Esophagus (tissue), 2 donors: ENCODE measurements around the gene RPL13. TPM values are rescaled to one million over a fixed set of nuclear protein-coding genes. Genes with fewer than 3 reads are reported as not detected.

Source experiments
- H3K27ac ChIP-seq, 2 donors: one replicate each; pipeline ENCODE4 v1.5.1; 2013; ENCODE audit warnings: low read depth in 2 of 2, mild to moderate bottlenecking in 2 of 2, inconsistent platforms in 1 of 2, low read length in 1 of 2, moderate library complexity in 1 of 2
- H3K27me3 ChIP-seq, 2 donors: one replicate each; pipeline ENCODE4 v1.6.1; 2013; ENCODE audit warnings: low read length in 2 of 2, control low read depth in 1 of 2, mild to moderate bottlenecking in 1 of 2; ENCODE audit not compliant: insufficient read depth in 2 of 2, control insufficient read depth in 1 of 2
- H3K36me3 ChIP-seq, 2 donors: one replicate each; pipeline ENCODE4 v1.6.1; 2013; ENCODE audit warnings: low read length in 1 of 2; ENCODE audit not compliant: control insufficient read depth in 2 of 2, insufficient read depth in 2 of 2
- H3K4me1 ChIP-seq, 2 donors: one replicate each; pipeline ENCODE4 v1.6.1; 2013; ENCODE audit warnings: low read length in 1 of 2; ENCODE audit not compliant: control insufficient read depth in 2 of 2, insufficient read depth in 2 of 2
- H3K4me3 ChIP-seq, 2 donors: one replicate each; pipeline ENCODE4 v1.5.1; 2013; ENCODE audit warnings: low read length in 2 of 2, mild to moderate bottlenecking in 2 of 2, low read depth in 1 of 2, moderate library complexity in 1 of 2
- H3K9me3 ChIP-seq, 2 donors: one replicate each; pipeline ENCODE4 v1.6.1; 2013; ENCODE audit warnings: mild to moderate bottlenecking in 2 of 2, low read depth in 1 of 2, low read length in 1 of 2, moderate library complexity in 1 of 2; ENCODE audit not compliant: control insufficient read depth in 2 of 2, insufficient read depth in 1 of 2
- WGBS, 2 donors: extraction: QIAGEN DNeasy Blood & Tissue Kit; methylation state at CpG; one replicate each; pipeline ENCODE4 v1.1.7; 2013; 5-methylcytosine and 5-hydroxymethylcytosine counted together
- polyA plus RNA-seq, 2 donors: library from polyadenylated mRNA; stranded (reverse); fragments of 200-250 nt; gene quantifications; one replicate each; pipeline ENCODE4 v1.2.3, GENCODE V29; 2013
- donor health status: healthy with polysubstance abuse.
- donor health status: Bipolar disorder and iron deficiency.

RPL13 gene
- polyA plus RNA-seq, 2 donors, result 4,316 to 5,851 TPM

GRCh38 chr16:89530401-89531381 is 29.8 kb upstream of the RPL13 start:
- Histone ChIP-seq H3K4me1 (no peaks in the 10 kb centered on the region), H3K27me3 (no peaks in the 10 kb centered on the region), H3K9me3 (no peaks in the 10 kb centered on the region), H3K27ac (no peak overlapping the region), H3K4me3 (no peak overlapping the region), H3K36me3 (peaks cover 36 to 48% of the 10 kb centered on the region in 2 donors)
- 92 to 94% methylated on average over 36 to 37 of the region's 37 CpGs for WGBS, 2 donors

GRCh38 chr16:89531821-89532526 is 28.5 kb upstream of the RPL13 start:
- H3K9me3 ChIP-seq, result peaks cover 0 to 2% of the 10 kb centered on the region in 2 donors
- no peaks in the 10 kb centered on the region for H3K27me3 ChIP-seq
- 87 to 89% methylated on average over 31 of the region's 31 CpGs for WGBS, 2 donors
- H3K36me3 ChIP-seq, result peaks cover 32 to 47% of the 10 kb centered on the region in 2 donors
- H3K4me3 ChIP-seq, result no peak overlapping the region
- no peaks in the 10 kb centered on the region for H3K4me1 ChIP-seq
- H3K27ac ChIP-seq, result no peak overlapping the region

- no peak overlapping the region for H3K27ac ChIP-seq
- 58 to 61% methylated on average over 11 of the region's 11 CpGs for WGBS, 2 donors
- H3K36me3 ChIP-seq, result peaks cover 26 to 55% of the 10 kb centered on the region in 2 donors
- H3K27me3 ChIP-seq, result no peaks in the 10 kb centered on the region
- H3K4me3 ChIP-seq, result no peak overlapping the region
- H3K4me1 ChIP-seq, result no peaks in the 10 kb centered on the region
- peaks cover 0 to 2% of the 10 kb centered on the region in 2 donors for H3K9me3 ChIP-seq
Observed at GRCh38 chr16:89534252-89534756, 26.2 kb upstream of the RPL13 start.

- Histone ChIP-seq H3K4me3 (no peak overlapping the region), H3K9me3 (peaks cover 0 to 2% of the 10 kb centered on the region in 2 donors), H3K27ac (no peak overlapping the region), H3K27me3 (no peaks in the 10 kb centered on the region), H3K36me3 (peaks cover 19 to 41% of the 10 kb centered on the region in 2 donors), H3K4me1 (no peaks in the 10 kb centered on the region)
- WGBS, 2 donors, result 80 to 97% methylated on average over 7 to 22 of the region's 24 CpGs
Observed at GRCh38 chr16:89536371-89536770, 24.1 kb upstream of the RPL13 start.

- no peaks in the 10 kb centered on the region for H3K4me1 ChIP-seq
- H3K9me3 ChIP-seq, result peaks cover 0 to 2% of the 10 kb centered on the region in 2 donors
- WGBS, 2 donors, result 85 to 89% methylated on average over 35 to 36 of the region's 36 CpGs
- no peaks in the 10 kb centered on the region for H3K27me3 ChIP-seq
- H3K27ac ChIP-seq, result no peak overlapping the region
- peaks cover 19 to 35% of the 10 kb centered on the region in 2 donors for H3K36me3 ChIP-seq
- no peak overlapping the region for H3K4me3 ChIP-seq
Observed at GRCh38 chr16:89536886-89537548, 23.5 kb upstream of the RPL13 start.

GRCh38 chr16:89537549-89537925 is 22.9 kb upstream of the RPL13 start:
- Histone ChIP-seq H3K27ac (no peak overlapping the region), H3K4me3 (no peak overlapping the region), H3K4me1 (no peaks in the 10 kb centered on the region), H3K9me3 (peaks cover 0 to 2% of the 10 kb centered on the region in 2 donors), H3K36me3 (peaks cover 19 to 32% of the 10 kb centered on the region in 2 donors), H3K27me3 (no peaks in the 10 kb centered on the region)
- WGBS, 2 donors, result 93 to 94% methylated on average over 7 of the region's 7 CpGs

GRCh38 chr16:89538286-89538685 is 22.2 kb upstream of the RPL13 start:
- no peaks in the 10 kb centered on the region for H3K4me1 ChIP-seq
- peaks cover 19 to 32% of the 10 kb centered on the region in 2 donors for H3K36me3 ChIP-seq
- H3K27me3 ChIP-seq, result no peaks in the 10 kb centered on the region
- H3K4me3 ChIP-seq, result no peak overlapping the region
- no peak overlapping the region for H3K27ac ChIP-seq
- peaks cover 0 to 2% of the 10 kb centered on the region in 2 donors for H3K9me3 ChIP-seq
- WGBS, 2 donors, result 94% methylated on average over 7 to 12 of the region's 12 CpGs

- H3K36me3 ChIP-seq, result peaks cover 1 to 33% of the 10 kb centered on the region in 2 donors
- 88 to 90% methylated on average over 13 of the region's 13 CpGs for WGBS, 2 donors
Observed at GRCh38 chr16:89540557-89540956, 19.9 kb upstream of the RPL13 start.

GRCh38 chr16:89541792-89542191 is 18.7 kb upstream of the RPL13 start:
- Histone ChIP-seq H3K27ac (no peak overlapping the region), H3K9me3 (no peaks in the 10 kb centered on the region), H3K4me3 (no peak overlapping the region), H3K4me1 (no peaks in the 10 kb centered on the region), H3K27me3 (no peaks in the 10 kb centered on the region), H3K36me3 (peaks cover 0 to 39% of the 10 kb centered on the region in 2 donors)
- WGBS, 2 donors, result 90% methylated on average over 21 of the region's 21 CpGs

More at GRCh38 chr16:89540557-89540956, 19.9 kb upstream of the RPL13 start:
- H3K27ac ChIP-seq, result no peak overlapping the region
- peaks cover 0 to 2% of the 10 kb centered on the region in 2 donors for H3K9me3 ChIP-seq
- no peak overlapping the region for H3K4me3 ChIP-seq
- no peaks in the 10 kb centered on the region for H3K27me3 ChIP-seq
- H3K4me1 ChIP-seq, result no peaks in the 10 kb centered on the region
